Hematopoietic multipotent progenitor cell treated with erythropoietin and hydrocortisone succinate and interleukin-3 and kit ligand, for 8 days (in vitro differentiated cells): Measurements from ENCODE around the gene RAB36.

ENCODE experiments used
- DNase-seq: peaks from one replicate; pipeline ENCODE4 v3.0.0-alpha.2; 2015

RAB36 gene

DNA sequence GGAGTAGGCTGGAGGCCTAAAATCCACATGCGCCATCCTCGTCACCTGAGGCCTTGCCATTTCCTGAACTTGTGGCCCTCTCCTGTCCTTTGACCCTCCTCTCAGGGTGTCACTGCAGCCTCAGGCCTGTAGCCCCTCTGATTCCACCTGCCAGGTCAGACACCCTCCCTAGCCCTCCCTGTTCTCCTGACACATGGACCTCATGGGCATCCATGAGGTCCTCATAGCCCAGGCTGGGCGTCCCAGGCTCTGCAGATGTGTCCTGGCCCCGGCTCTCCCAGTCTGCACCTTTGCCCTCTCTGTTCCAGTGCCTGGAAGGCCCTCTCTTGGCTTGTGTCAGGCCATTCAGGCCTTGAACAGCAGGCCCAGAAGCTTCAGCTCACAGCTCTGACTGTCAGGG, 15.8 kb downstream of the RAB36 start:
- no peak for DNase-seq

DNA sequence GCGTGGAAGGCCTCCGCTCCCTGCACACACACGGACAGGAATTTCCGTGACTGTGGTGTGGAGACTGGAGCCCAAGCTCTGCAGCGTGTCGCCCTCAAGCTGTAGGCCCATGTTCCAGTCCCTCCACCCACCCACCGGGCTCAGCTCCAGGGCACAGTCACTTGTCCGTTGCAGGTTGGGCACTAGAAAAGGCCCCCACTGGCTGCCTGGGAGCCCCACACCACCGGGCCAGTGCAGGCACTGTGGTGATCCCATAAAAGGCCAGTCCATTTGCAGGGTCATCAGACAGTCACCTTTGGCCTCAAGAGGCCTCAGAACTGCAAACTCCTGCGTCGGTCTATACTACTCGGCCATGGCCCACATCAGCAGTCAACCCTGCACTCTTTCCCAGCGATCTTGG, 16.3 kb downstream of the RAB36 start:
- no peak for DNase-seq

DNA sequence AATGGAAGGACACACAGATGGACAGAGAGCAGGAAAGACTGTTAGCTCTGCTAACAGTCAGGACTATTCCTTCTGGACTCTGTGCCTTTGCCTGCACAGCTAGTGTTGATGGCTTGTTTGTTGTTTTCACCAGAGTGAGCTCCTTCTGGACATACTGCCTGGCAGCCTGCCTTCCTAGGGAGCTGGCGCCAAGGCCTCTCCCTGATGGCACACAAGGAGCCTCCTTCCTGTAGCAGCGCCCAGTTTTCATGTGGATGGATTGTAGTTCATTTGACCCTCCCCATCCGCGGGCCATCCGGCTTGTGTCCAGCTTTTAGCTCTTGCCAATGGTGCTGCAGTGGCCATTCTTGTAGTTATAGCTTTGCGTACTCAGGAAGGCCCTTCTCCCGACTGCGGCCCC, 18.4 kb downstream of the RAB36 start:
- DNase-seq: no peak

DNA sequence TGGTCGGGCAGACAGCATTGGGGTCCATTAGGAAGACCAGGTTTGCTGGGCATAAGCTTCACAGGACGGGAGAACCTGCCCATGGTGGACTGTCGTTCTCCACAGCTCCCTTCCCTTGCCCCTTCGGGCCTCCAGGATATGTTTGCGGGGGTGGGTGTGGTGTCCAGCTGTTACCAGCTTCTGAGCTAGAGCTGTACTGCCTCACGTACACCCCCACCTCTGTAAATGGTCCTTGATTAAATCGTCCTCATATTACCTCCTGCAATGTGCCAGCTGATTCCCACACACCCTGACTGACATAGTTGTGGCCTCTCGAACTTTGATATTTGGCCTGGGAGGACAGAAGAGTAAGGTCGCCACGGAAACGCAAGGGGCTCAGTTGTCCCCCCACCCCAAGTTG, 18.8 kb downstream of the RAB36 start:
- DNase-seq: no peak

DNA sequence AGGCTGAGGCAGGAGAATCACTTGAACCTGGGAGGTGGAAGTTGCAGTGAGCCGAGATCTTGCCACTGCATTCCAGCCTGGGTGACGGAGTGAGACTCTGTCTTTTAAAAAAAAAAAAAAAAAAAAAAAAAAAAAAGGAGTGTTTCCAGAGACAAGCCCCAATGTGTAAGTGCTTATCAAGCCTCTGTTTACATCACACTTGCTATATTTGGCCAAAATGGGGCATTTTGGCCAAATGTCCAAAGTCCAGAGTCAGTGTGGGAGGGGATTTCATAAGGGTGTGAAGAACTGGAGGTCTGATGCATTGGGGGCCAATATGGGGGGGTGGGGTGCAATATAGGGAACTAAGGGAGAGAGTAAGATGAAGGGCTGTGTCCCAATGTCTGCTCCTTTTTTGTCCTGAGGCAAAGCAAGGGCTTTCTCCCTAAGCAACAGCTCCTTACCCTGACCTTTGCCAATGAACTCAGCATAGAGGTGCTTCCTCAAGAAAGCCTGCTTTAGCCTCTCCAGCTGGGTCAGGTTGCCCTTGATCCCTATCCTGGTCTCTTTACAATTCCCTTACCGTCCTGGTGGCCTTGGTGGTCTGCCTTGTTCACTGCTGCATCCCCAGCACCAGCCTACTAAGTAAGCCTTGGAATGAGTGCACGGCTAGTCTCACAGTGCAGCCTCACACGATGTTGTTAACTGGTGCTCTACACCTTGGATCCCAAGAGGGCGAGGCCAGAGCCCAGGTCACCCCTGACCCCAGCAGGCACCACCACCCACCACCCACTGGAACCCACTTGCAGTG, 21.0 kb downstream of the RAB36 start:
- no peak for DNase-seq

DNA sequence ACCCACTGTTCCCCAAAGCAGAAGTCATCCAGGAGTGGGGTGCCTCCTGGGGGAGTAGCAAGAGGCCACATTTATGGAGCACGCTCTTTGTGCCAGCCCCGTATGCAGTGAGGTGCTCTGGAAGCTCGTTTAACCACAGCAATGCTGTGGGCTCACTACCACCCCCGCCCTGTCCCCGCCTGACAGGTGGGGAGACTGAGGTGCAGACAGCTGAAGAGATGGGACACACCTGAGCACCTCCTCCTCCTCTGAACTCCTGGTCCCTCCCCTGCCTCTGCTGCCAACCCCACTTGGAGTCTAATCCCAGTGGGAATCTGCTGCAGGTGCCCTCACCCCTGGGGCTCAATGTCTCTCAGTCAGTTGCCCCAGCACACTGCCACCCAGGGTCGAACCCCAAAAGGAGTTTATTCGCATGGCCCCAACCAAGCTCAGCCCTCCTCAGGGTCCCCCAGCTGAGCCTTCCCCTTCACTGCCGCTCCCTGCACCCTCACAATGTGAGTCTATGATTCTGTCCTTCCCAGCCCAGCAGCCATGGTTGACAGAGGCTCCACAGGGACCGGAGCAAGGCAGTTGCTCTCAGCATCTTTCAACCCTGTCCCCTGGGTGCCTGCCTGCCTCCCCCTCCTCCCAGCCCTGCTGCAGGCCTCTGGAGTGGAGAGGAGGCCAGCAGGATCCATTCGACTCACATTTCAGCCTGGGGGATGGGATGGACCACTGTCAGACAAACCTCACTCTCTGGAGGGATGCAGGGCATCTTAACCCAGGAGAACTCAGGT, 21.8 kb downstream of the RAB36 start:
- DNase-seq: no peak

DNA sequence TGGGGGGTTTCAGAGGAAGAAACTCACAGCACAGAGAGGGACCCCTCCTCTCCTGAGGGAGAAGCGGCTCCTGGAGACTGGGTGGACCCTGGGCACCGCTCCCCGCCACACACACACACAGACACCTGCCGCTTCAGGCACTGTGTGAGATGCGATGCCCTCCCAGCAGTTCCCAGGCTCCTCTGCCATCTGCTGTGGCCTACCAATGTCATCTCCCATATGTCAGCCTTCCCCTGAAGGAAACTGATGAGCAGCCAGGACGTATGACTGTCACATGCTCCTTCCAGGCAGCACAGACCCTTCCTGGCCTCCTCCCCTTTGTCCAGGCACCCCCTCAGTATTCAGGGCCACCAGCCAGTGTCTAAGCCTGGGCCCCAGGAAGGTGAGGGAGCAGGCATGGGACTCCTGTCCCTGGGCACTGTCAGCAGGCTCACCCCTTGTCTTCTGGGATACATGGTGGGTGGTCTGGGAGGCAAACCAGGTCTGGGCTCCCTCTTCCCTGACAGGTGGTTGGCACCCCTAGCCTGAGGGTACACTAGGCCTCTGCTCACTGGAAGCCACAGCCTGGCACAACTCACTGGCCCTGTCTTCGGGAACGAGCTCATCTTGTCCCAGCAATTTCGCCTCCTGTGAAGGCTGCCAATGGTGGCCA, 23.2 kb downstream of the RAB36 start:
- DNase-seq: no peak

DNA sequence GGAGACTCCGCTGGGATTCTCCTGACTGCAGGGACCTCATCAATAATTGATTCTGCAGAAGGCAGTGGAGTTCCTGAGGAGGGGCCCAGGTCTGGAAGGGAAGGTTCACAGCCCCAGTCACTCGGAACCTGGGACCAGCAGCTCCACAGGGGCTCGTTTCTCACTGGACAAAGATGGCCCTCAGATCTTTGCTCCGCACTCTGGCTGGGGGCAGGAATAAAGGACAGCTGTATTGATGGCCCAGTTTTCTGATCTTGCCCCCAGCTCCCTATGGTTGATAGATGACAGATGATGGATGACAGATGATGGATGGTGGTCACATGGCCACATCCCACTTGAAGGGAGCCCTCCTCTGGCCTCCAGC, 23.7 kb downstream of the RAB36 start:
- DNase-seq: no peak

DNA sequence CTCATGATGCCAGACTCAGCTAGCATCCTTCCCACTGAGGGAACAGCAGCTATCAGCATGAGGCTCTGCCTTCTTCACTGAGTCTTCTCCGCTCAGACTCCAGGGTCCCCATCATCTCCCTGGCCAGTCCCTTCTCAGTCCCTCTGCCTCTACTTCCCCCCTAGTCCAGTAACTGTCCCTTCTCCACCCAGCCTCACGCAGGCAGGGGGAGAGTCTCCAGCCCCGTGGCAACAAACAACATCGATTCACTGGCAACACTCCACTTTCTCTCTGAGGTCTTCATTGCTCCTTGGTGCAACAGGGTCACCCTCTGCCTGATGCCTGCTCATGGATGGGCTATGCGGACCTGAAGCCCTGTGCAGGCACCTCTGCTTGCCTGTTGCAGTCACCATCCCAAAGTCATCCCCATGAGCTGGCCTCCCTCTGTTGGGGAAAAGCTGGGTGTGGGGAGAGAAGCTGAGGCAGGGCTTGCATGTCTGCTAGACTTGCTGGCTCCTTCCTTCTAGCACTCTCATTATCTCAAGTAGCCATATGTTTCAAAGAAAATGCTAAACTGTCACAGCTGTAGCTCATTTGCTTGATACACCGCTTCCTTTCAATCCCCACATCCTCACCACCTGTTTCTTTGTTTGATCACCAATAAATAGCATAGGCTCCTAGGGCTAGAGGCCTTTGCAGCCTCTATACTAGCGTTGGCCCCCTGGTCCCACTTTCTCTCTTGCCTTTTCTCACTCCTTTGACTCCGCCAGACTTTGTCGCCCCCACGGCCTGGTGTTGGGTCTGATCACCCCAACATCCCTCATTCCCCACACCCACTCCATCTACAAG, 30.8 kb downstream of the RAB36 start:
- DNase-seq: no peak

DNA sequence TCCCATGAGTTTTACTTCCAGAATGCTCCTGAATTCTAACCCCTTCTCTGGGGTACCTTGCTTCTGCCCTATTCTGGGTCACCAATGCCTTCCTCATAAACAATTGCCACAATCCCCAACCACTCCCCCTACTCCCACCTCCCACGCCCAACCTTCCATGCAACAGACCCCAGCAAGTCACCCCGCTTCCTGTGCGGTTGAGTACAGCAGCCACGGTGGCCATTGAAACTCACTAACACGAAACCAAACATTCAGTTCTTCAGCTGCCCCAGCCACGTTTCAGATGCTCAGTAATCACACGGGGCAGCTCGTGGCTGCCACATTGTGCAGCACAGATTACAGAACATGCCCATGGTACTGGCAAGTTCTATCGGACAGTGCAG, 31.4 kb downstream of the RAB36 start:
- no peak for DNase-seq

DNA sequence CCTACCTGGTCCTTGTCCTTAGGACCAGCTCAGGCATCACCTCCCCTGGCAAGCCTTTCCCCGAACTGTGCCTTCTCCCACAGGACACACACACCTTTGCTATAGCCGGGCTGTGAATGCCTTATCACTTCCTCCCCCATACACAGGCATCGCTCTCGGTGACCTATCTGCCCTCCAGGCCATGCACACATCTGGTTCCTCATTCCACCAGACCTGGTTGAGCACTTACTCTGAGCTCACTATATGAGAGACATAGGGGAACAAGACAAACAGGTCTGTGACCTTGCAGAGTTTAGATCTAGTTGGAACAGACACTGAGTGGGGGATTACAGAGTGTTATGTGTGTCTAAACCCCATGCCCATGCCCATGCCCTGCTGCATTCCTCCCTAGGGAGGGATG, 31.9 kb downstream of the RAB36 start:
- peak; percentile 36 for DNase-seq

DNA sequence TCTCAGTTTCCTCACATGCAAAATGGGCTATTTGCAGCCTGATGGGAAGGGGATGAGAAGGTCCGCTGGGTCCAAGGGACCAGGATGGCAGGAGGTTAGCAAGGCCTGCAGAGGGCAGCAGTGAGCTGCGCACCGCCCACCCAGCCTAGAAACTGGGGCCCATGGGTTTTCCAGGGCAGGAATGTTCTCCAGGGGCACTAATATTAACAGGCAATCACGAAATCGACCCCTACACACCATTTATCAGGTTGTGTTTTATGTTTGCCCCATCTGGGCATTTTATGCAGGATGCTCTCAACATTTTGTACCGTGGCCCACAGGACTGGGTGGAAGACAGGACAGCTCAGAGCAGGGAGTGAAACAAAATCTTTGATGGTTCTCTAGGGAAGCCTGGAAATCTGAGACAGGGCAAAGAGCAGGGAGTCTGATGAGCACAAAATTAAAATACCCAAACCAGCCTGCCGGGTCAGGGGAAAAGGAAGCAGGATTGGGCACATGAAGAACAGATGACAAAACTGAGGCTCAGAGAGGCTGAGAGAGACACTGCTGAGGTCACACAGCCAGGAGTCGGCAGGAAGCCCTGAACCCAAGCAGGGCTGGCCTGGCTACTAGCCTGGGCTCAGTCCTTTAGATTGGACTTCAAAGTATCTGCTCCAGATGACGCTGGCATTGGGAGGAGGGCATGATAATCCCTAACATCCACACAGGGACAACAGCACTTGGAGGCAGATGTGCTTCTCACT, 33.4 kb downstream of the RAB36 start:
- peak; percentile 62 for DNase-seq

DNA sequence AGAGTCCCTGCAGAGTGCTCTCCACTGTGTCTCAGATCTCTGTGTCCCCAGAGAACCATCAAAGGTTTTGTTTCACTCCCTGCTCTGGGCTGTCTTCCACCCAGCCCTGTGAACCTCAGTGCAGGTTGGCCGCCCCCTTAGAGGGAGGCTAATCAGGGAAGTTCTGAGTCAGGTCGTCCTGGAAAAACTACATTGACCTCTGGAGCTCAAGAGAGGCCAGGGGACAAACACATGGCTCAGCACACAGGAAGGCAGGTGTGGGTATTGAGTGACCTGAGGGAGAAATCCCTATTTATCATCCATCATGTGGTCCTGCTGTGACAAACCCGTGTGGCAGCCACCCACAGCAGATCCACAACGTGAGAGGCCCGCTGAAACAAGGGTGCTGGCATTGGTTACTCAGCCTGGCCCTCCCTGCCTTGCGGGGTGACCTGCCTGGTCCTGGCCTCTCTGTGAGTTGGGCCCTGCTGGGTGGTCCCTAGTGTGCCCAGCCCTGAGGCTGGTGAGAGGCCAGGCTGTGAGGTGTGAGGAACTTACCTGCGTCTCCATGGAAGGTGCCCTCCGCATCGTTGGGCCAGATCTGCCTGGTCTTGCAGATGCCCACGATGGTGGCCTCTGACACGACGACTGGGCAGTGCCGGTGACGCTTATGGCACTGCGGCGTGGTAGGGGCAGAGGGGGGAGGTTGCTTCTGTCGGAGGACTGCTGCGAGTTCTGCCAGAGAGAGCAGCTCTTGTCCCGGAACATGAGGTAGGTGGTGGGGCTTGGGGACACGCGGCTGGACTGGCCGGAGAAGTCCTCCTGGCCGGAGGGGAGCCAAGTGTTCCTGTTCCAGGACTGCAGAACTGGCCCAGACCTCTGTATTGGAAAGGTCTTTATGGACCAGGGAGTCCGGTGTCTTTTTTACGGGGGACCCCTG, 34.4 kb downstream of the RAB36 start:
- DNase-seq: no peak

DNA sequence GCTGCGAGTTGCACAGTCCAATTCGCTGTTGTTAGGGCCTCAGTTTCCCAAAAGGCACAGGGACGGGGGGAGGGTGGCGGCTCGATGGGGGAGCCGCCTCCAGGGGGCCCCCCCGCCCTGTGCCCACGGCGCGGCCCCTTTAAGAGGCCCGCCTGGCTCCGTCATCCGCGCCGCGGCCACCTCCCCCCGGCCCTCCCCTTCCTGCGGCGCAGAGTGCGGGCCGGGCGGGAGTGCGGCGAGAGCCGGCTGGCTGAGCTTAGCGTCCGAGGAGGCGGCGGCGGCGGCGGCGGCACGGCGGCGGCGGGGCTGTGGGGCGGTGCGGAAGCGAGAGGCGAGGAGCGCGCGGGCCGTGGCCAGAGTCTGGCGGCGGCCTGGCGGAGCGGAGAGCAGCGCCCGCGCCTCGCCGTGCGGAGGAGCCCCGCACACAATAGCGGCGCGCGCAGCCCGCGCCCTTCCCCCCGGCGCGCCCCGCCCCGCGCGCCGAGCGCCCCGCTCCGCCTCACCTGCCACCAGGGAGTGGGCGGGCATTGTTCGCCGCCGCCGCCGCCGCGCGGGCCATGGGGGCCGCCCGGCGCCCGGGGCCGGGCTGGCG, 35.1 kb downstream of the RAB36 start, which contains the start of gene BCR:
BCR (plus strand) TSS at position 209 of the 592 bp plus-strand sequence. CDS start 452 bp downstream, outside the sequence.
- peak; percentile 62 for DNase-seq

DNA sequence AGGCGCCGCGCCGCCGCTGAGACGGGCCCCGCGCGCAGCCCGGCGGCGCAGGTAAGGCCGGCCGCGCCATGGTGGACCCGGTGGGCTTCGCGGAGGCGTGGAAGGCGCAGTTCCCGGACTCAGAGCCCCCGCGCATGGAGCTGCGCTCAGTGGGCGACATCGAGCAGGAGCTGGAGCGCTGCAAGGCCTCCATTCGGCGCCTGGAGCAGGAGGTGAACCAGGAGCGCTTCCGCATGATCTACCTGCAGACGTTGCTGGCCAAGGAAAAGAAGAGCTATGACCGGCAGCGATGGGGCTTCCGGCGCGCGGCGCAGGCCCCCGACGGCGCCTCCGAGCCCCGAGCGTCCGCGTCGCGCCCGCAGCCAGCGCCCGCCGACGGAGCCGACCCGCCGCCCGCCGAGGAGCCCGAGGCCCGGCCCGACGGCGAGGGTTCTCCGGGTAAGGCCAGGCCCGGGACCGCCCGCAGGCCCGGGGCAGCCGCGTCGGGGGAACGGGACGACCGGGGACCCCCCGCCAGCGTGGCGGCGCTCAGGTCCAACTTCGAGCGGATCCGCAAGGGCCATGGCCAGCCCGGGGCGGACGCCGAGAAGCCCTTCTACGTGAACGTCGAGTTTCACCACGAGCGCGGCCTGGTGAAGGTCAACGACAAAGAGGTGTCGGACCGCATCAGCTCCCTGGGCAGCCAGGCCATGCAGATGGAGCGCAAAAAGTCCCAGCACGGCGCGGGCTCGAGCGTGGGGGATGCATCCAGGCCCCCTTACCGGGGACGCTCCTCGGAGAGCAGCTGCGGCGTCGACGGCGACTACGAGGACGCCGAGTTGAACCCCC, 35.8 kb downstream of the RAB36 start:
- no peak for DNase-seq

DNA sequence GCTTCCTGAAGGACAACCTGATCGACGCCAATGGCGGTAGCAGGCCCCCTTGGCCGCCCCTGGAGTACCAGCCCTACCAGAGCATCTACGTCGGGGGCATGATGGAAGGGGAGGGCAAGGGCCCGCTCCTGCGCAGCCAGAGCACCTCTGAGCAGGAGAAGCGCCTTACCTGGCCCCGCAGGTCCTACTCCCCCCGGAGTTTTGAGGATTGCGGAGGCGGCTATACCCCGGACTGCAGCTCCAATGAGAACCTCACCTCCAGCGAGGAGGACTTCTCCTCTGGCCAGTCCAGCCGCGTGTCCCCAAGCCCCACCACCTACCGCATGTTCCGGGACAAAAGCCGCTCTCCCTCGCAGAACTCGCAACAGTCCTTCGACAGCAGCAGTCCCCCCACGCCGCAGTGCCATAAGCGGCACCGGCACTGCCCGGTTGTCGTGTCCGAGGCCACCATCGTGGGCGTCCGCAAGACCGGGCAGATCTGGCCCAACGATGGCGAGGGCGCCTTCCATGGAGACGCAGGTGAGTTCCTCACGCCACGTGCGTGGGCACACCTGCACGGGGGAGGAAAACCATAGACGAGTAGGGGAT, 36.5 kb downstream of the RAB36 start:
- no peak for DNase-seq

DNA sequence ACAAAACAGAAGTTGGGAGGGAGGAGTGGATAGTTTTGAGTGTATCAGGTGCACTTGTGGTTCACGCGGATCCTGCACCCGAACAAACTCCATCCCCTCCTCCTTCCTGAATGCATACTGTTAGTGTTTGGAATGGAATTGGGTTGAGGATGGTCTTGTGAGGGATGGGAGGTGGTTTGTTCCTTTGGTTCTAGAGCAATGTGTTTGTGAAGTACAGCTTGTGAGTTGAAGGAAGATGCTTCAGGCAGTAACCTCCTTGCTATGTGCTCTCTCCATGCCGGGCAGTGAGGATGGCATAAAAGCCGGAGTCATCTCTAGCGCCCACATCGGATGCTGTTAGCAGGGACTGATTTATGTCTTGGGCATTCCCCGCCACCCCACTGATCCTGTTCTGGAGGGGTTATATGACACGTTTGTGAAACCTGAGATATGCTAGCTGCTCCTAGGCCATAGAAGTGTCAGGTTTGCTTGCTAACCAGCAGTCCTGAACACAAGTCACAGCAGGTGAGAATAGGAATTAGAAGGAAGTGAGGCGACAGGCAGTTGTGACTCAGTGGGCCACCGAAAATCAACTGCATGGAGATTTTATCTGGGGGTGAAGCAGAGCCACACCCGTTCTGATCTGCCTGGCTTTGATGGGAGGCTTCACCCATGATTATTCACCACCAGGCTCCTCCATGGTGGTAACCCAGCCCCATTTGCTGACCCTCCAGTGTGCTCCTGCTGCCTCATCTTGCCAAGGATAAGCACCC, 37.2 kb downstream of the RAB36 start:
- peak; percentile 48 for DNase-seq

DNA sequence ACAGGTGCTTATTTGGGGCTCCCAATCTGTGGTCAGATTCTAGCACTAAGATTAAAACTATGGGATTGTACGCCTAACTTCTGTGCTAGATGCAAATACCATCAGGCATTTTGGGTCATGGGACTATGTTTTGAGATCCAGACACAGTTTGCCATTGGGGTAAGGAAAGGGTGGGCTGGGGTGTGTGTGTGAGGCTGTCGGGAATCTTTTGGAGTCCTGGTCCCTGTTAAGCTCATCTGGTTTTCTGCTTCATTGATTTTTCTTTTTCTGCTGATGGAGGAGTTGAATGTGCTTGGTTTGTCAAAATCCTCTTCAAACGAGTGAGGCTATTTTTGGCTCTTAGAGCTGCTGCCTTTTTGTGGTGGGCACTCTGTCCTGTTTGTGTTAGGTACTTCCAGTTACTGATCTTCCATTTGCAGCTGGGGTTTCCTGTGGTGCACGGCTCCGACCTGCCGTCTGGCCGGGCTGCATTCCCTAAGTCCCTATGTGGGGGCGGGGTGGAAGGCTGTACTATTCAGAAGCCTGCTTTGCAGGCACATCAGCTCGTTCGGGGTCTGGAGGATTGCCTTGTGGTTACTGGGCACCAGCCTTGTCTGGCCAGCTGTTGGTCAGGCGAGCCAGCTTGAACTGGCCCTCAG, 37.9 kb downstream of the RAB36 start:
- DNase-seq: no peak
